Keratinocyte (primary cell): ENCODE measurements around the gene TNS3.

Experiments used
- CTCF ChIP-seq, 3 experiments: IDR thresholded peaks in 1 of 3; conservative IDR thresholded peaks in 1 of 3; optimal IDR thresholded peaks in 1 of 3; 2 replicates in 2 of 3; 3 replicates in 1 of 3; pipeline versions ENCODE3 to v1.5.1; 2011; ENCODE audit warnings: low read length in 3 of 3, mild to moderate bottlenecking in 3 of 3, moderate library complexity in 2 of 3, control low read depth in 1 of 3, inconsistent platforms in 1 of 3; ENCODE audit not compliant: insufficient read depth in 2 of 3; ENCODE audit errors: extremely low read depth in 1 of 3
- EZH2 ChIP-seq: IDR thresholded peaks from one replicate; pipeline ENCODE4 v1.6.1; 2012; ENCODE audit warnings: inconsistent platforms, mild to moderate bottlenecking, low read length, moderate library complexity

- TF ChIP-seq CTCF (optimal IDR thresholded peaks at IDR 0.05 in 1 of 3, IDR thresholded peaks at IDR 0.05 in 1 of 3, conservative IDR thresholded peaks at IDR 0.05 in 1 of 3; ENCODE audit: extremely low read depth in 1 of 3, insufficient read depth in 2 of 3, low read length in 3 of 3) (no peak), EZH2 (no peak)
Measured at GRCh38 chr7:47356261-47356660, 225.7 kb downstream of the TNS3 start.
